ENCODE results near the gene ERN1.

DNA sequence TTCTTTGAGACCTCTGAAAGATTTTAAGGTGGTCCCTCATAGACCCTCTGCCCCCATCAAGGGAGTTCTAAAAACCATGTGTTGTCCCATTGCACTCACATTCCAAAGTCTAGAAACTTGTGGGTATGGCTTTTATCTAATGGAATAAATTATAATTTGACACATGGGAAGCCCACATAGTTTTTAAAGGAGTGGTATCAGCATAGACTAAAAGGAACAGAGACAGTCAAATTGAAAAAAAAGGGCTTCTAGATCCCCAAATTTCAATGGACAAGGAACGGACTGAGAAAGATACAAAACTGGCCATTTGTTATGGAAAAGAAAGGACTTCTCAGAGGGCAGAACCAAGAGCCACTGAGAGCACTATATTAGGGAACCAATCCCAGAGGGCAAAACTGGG, 60.8 kb downstream of the ERN1 start:
- TF ChIP-seq, protein P1, sequence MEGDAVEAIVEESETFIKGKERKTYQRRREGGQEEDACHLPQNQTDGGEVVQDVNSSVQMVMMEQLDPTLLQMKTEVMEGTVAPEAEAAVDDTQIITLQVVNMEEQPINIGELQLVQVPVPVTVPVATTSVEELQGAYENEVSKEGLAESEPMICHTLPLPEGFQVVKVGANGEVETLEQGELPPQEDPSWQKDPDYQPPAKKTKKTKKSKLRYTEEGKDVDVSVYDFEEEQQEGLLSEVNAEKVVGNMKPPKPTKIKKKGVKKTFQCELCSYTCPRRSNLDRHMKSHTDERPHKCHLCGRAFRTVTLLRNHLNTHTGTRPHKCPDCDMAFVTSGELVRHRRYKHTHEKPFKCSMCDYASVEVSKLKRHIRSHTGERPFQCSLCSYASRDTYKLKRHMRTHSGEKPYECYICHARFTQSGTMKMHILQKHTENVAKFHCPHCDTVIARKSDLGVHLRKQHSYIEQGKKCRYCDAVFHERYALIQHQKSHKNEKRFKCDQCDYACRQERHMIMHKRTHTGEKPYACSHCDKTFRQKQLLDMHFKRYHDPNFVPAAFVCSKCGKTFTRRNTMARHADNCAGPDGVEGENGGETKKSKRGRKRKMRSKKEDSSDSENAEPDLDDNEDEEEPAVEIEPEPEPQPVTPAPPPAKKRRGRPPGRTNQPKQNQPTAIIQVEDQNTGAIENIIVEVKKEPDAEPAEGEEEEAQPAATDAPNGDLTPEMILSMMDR (conservative IDR thresholded peaks at IDR 0.05), result no peak
- TF ChIP-seq ZFX (IDR thresholded peaks at IDR 0.05), result no peak
